NCI-H2081 (cell line): Measurements from ENCODE around the gene ZDHHC24.
"Not testable (repeated sequence)": the region's sequence is repeated elsewhere in the genome, so short reads cannot be mapped to it uniquely, and the experiment has no call there.

Experiments
- DNase-seq, 2 experiments: peaks; one replicate each; lab custom pipeline; 2025; lab: John Stamatoyannopoulos, UW

The ZDHHC24 gene

GRCh38 chr11:66544952-66545351 lies 896 bp downstream of the ZDHHC24 start:
- DNase-seq, result not testable (repeated sequence)

GRCh38 chr11:66543263-66544107 lies 2.4 kb downstream of the ZDHHC24 start:
- DNase-seq, result no peak

- DNase-seq, result no peak
These were observed 3.5 kb downstream of the ZDHHC24 start for GRCh38 chr11:66542362-66542761.

GRCh38 chr11:66541892-66542291 lies 4.0 kb downstream of the ZDHHC24 start:
- no peak for DNase-seq

GRCh38 chr11:66540598-66540997 lies 5.2 kb downstream of the ZDHHC24 start:
- not testable (repeated sequence) for DNase-seq

- DNase-seq, result no peak
These were observed 6.0 kb downstream of the ZDHHC24 start for GRCh38 chr11:66539870-66540213.

- DNase-seq, result no peak
These were observed 6.5 kb downstream of the ZDHHC24 start for GRCh38 chr11:66539170-66539869.

GRCh38 chr11:66532784-66533183 lies 13.1 kb downstream of the ZDHHC24 start:
- DNase-seq, result no peak

GRCh38 chr11:66531841-66532240 lies 14.0 kb downstream of the ZDHHC24 start:
- DNase-seq, result no peak

GRCh38 chr11:66530927-66531709 lies 14.7 kb downstream of the ZDHHC24 start:
- DNase-seq, result no peak

- DNase-seq, result no peak
These were observed 16.2 kb downstream of the ZDHHC24 start for GRCh38 chr11:66529655-66530054.

GRCh38 chr11:66529069-66529468 lies 16.8 kb downstream of the ZDHHC24 start:
- DNase-seq, result no peak

GRCh38 chr11:66524304-66525040 lies 21.4 kb downstream of the ZDHHC24 start:
- DNase-seq, result no peak

- DNase-seq, result no peak
These were observed 22.2 kb downstream of the ZDHHC24 start for GRCh38 chr11:66523611-66524010.

GRCh38 chr11:66510990-66511339 lies 34.9 kb downstream of the ZDHHC24 start:
- no peak for DNase-seq

GRCh38 chr11:66510271-66510989 lies 35.4 kb downstream of the ZDHHC24 start, which contains the start of gene BBS1:
TSS of gene BBS1 (plus strand) at chr11:66510635. CDS start at chr11:66510660, 25 bp downstream.
- DNase-seq, result peak; percentile 68 to 76

- no peak for DNase-seq
These were observed 36.7 kb downstream of the ZDHHC24 start for GRCh38 chr11:66509131-66509561.

GRCh38 chr11:66505276-66505816 lies 40.5 kb downstream of the ZDHHC24 start:
- DNase-seq, result no peak

GRCh38 chr11:66498506-66498905 lies 47.3 kb downstream of the ZDHHC24 start:
- DNase-seq, result no peak

- DNase-seq, result no peak
These were observed 48.6 kb downstream of the ZDHHC24 start for GRCh38 chr11:66497206-66497605.

- no peak for DNase-seq
These were observed 50.4 kb downstream of the ZDHHC24 start for GRCh38 chr11:66495401-66495854.
